ENCODE data around the gene NFX1.

The NFX1 gene

GRCh38 chr9:33263131-33264002 lies 26.9 kb upstream of the NFX1 start:
- TF ChIP-seq REST (IDR thresholded peaks at IDR 0.05; ENCODE audit: insufficient replicate concordance, low read depth) (no peak), CTCF (IDR thresholded peaks at IDR 0.05; ENCODE audit: insufficient read depth, low read length) (no peak), SPI1 (IDR thresholded peaks at IDR 0.05; ENCODE audit: borderline replicate concordance, low read depth) (no peak), GABPA (IDR thresholded peaks at IDR 0.05; ENCODE audit: low read depth) (no peak), POLR2AphosphoS5 (IDR thresholded peaks at IDR 0.05; ENCODE audit: low read depth) (no peak)
- Histone ChIP-seq H3K27me3 (ENCODE audit: insufficient read depth, poor library complexity, severe bottlenecking) (no peaks in the 10 kb centered on the region), H3K27ac (replicated peaks) (peak overlapping the region; percentile 84), H3K4me3 (replicated peaks; ENCODE audit: insufficient read depth, low read length) (peak overlapping the region; percentile 76)
- peak; percentile 30 to 58 for DNase-seq (ENCODE audit: low read depth in 1 of 2, low spot score in 1 of 2)

- H3K27me3 ChIP-seq (ENCODE audit: insufficient read depth, poor library complexity, severe bottlenecking), result no peaks in the 10 kb centered on the region
- H3K27ac ChIP-seq (replicated peaks), result peak overlapping the region; percentile 84
- peak overlapping the region; percentile 76 for H3K4me3 ChIP-seq (replicated peaks; ENCODE audit: insufficient read depth, low read length)
- DNase-seq (ENCODE audit: low read depth in 1 of 2, low spot score in 1 of 2), result peak; percentile 40 to 58
- TF ChIP-seq POLR2AphosphoS5 (IDR thresholded peaks at IDR 0.05; ENCODE audit: low read depth) (0 out of 2 replicates have a peak, but pooled peaks have one; percentile 19), GABPA (IDR thresholded peaks at IDR 0.05; ENCODE audit: low read depth) (no peak), SPI1 (IDR thresholded peaks at IDR 0.05; ENCODE audit: borderline replicate concordance, low read depth) (no peak)
Observed at GRCh38 chr9:33264003-33264472, 26.3 kb upstream of the NFX1 start.

GRCh38 chr9:33264473-33265177 lies 25.7 kb upstream of the NFX1 start, which contains the start of the genes BAG1 and CHMP5:
Gene BAG1 (minus strand): TSS chr9:33264708.
Gene CHMP5 (plus strand): TSS chr9:33265049. CDS start chr9:33265079, 30 bp downstream.
- DNase-seq (ENCODE audit: low read depth in 1 of 2, low spot score in 1 of 2), result peak; percentile 97 to 100
- Histone ChIP-seq H3K27ac (replicated peaks) (peak within 1 kb of the TSS; percentile 84), H3K4me3 (replicated peaks; ENCODE audit: insufficient read depth, low read length) (peak within 1 kb of the TSS; percentile 76), H3K27me3 (ENCODE audit: insufficient read depth, poor library complexity, severe bottlenecking) (no peaks in the 10 kb centered on the region)
- TF ChIP-seq REST (IDR thresholded peaks at IDR 0.05; ENCODE audit: insufficient replicate concordance, low read depth) (peak; percentile 34), GABPA (IDR thresholded peaks at IDR 0.05; ENCODE audit: low read depth) (peak; percentile 88), POLR2AphosphoS5 (IDR thresholded peaks at IDR 0.05; ENCODE audit: low read depth) (peak; percentile 40), SPI1 (IDR thresholded peaks at IDR 0.05; ENCODE audit: borderline replicate concordance, low read depth) (no peak), CTCF (IDR thresholded peaks at IDR 0.05; ENCODE audit: insufficient read depth, low read length) (no peak)

Data from HL-60 (cell line).